Fibroblast of villous mesenchyme (primary cell): ENCODE data around the gene ZDBF2. TPM values are rescaled to one million over a fixed set of nuclear protein-coding genes. Genes with fewer than 3 reads are reported as not detected.

ENCODE experiments used
- DNase-seq: peaks from one replicate; pipeline ENCODE4 v3.0.0-alpha.2; 2010; ENCODE audit warnings: low read depth
- H3K4me3 ChIP-seq: 2 replicates; pipeline ENCODE4 v1.5.1; 2011; ENCODE audit warnings: low read depth, mild to moderate bottlenecking, low read length
- total RNA-seq: library from RNA; depleted of rRNA; stranded (reverse); fragments of >200 nt; gene quantifications from 2 replicates; pipeline ENCODE4 v1.2.3, GENCODE V29; 2012
- TF ChIP-seq, protein P1 (sequence below): IDR thresholded peaks from 2 replicates; pipeline ENCODE4 v1.5.1; 2012; ENCODE audit warnings: low read depth, mild to moderate bottlenecking, low read length; ENCODE audit not compliant: insufficient read depth

The ZDBF2 gene
- total RNA-seq, 1 donor = 17.3 TPM

DNA sequence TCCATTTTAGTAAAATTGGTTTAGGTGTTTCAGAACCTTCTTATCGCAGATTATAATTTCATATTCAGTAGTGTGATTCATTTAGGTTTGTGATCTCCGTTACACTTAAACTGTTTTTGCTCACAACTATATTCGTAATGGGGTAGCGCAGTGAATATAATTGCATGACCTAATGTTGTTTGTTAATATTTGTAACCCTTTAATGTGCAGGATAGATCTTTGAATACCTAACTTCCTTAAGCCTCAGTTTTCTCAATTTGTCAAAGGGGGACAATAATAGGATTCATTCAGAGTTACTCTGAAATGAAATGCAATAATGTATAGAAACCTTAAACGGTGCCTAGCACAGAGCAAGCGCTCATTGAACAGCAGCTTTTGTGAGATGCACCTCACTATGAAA, 558 bp upstream of the ZDBF2 start:
- no peak for DNase-seq
- H3K4me3 ChIP-seq = peak overlapping the region; percentile 75
- TF ChIP-seq, protein P1, sequence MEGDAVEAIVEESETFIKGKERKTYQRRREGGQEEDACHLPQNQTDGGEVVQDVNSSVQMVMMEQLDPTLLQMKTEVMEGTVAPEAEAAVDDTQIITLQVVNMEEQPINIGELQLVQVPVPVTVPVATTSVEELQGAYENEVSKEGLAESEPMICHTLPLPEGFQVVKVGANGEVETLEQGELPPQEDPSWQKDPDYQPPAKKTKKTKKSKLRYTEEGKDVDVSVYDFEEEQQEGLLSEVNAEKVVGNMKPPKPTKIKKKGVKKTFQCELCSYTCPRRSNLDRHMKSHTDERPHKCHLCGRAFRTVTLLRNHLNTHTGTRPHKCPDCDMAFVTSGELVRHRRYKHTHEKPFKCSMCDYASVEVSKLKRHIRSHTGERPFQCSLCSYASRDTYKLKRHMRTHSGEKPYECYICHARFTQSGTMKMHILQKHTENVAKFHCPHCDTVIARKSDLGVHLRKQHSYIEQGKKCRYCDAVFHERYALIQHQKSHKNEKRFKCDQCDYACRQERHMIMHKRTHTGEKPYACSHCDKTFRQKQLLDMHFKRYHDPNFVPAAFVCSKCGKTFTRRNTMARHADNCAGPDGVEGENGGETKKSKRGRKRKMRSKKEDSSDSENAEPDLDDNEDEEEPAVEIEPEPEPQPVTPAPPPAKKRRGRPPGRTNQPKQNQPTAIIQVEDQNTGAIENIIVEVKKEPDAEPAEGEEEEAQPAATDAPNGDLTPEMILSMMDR = no peak

DNA sequence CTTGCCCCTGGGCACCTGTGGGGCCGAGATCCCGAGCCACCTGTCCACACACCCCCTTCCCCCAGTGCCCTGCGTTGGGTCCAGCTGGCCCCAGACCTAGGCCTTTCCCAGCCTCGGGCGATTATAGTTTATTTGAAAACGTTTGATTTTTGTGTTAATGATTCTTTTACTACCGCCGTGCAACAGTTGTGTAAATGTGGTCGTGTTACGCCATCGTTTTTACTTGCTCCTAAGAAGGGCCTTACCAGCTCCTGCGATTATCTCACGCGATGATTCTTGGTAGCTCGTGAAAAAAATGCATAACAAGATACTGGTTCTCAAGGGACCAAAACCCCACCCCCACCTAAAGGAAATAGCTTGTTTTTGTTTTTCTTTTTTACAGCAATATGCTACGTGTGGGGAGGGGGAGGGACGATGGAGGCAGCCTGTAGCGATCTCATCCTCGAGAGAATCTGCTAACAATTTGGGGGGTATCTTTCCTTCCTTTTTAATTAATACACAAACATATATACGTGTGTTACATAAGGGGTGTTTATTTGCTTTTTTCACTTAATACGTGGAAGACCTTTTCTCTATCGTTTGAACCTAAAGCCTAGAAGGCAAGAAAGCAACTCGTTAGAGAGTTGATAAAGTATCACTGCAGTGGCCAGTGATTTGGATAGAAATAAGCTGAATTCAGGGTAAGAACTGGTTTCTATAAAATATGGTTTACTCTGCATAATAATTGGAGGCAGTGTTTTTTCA, 1.0 kb downstream of the ZDBF2 start:
- TF ChIP-seq, protein P1 = no peak
- peak; percentile 84 for DNase-seq
- peak overlapping the region; percentile 75 for H3K4me3 ChIP-seq

DNA sequence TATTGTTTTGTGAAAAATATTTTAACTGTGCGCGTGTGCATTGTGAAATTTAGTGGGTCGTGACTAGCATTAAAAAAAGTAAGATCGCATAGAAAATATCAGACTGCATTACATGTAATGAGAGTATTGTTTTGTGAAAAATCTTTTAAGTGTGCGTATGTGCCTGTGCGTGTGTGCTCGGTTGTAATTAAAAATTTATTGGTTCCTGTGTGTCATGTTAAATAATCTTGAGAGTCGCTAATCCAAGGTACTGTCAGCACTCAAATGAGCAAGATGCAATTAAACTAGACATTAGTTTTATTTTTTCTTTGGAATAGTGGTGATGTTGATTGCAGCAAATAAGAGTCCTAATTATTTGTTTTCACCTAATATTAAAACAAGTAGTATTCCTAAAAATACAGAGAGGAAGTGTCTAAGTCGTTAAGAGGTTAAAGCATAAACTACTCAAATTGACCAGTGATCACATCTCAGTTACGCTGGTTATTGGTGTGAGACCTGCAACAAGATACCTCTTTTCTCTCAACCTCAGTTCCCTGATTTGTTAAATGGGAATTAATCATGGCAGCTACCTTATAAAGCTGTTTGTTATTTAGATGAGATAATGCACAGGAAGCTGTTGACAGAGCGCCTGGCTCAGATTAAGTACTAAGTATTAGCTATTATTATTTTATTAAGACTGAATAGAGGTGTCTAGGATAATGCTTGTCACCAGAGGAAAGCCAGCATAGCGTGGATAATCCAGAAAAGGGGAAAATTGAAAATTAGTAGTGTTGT, 1.9 kb downstream of the ZDBF2 start:
- TF ChIP-seq, protein P1 = no peak
- peak; percentile 33 for DNase-seq
- H3K4me3 ChIP-seq = peak overlapping the region; percentile 75

DNA sequence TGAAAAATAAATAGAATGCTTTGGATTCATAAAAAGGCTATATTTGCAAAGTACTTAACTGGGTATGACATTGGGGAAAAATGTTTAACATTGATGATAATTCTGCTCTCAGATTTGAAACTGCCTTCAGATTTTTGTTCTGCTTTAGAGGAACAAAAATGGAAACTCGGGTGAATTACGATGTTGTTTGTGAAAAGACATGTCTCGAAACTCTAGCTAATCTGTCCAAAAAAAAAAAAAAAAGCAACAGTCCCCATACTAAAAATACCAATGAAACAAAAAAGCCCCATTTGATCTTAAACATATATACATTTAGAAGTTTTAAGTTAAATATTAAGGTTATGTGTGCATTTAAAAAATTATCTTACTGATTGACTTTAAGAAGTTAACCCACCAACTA, 3.0 kb downstream of the ZDBF2 start:
- DNase-seq = no peak
- H3K4me3 ChIP-seq = no peak overlapping the region
- TF ChIP-seq, protein P1 = no peak

DNA sequence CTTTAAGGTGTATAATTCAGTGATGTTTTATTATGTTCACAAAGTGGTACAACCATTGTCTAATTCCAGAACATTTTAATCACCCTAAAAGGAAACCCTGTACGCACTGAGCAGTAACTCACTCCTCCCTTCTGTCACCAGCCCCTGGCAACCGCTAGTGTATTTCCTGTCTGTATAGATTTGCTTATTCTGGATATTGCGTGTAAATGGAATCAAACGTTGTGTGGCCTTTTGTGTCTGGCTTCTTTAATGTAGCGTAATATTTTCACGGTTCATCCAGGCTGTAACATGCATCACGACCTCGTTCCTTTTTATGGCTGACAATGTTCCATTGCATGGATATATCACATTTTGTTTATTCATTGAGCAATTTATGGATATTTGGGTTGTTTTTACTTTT, 8.3 kb downstream of the ZDBF2 start:
- H3K4me3 ChIP-seq = no peak overlapping the region
- TF ChIP-seq, protein P1 = no peak
- no peak for DNase-seq

DNA sequence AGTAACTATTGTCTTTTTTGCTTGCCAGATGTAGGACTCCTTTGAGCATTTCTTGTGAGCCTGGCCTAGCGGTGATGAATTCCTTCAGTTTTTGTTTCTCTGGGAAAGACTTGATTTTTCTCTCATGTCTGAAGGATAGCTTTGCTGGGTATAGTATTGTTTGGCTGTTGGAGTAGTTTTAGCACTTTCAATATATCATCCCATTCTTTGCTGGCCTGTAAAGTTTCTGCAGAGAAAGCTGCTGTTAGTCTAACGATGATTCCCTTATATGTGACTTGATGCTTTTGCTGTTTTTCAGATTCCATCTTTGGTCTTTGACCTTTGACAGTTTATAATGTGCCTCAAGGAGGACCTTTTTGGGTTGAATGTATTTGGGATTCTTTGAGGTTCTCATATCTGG, 12.7 kb downstream of the ZDBF2 start:
- H3K4me3 ChIP-seq = no peak overlapping the region
- DNase-seq = no peak
- TF ChIP-seq, protein P1 = no peak
